ENCODE data around the gene LETM1. TPM values are rescaled to one million over a fixed set of nuclear protein-coding genes. Genes with fewer than 3 reads are reported as not detected.

Gene LETM1
- total and polyA plus RNA-seq, 2 of the 13 experiments (the other 11 are each of a cell fraction or from before 2014, with no cell fraction given): 9.7 to 41.6 TPM

DNA sequence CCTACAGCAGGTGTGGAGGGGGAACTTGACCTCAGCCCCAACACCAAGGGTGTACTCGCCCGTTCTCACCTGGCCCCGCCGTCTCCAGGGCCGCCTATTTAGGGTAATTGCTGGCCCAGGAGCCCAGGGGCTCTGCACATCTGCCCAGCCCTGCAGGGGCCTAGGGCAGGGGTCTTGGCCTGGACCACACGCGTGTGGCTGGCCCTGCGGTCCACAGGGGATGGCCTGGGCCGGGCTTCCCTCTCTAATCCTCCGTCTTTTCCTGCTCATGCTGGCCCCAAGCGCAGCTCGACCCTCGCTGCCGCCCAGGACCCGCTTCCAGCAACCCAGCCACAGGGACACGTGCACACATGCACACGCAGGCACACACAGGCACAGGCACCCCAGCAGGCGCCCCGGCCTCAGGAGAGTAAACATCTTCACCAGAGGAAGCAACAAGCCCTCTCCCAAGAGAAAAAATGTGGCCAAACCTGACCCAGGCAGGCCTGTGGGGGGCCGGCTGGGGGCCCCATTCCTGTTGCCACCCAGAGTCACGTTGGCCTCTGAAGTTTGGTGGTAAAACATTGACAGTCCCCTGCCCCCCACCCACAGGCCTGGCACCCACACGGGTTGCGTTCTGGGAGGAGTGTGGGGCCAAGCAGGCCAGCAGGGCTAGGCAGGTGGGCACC is 87.5 kb downstream of the LETM1 start (continued):
- TF ChIP-seq KMT2A (CRISPR knock-in tag; IDR thresholded peaks at IDR 0.05) (no peak), ZBTB7A (CRISPR knock-in tag; IDR thresholded peaks at IDR 0.05) (peak; percentile 66), ZNF101 (CRISPR knock-in tag; IDR thresholded peaks at IDR 0.05; ENCODE audit: borderline replicate concordance, low read depth) (0 out of 2 replicates have a peak, but pooled peaks have one; percentile 43), ZSCAN22 (CRISPR knock-in tag; IDR thresholded peaks at IDR 0.05) (no peak), FLYWCH1 (CRISPR knock-in tag; IDR thresholded peaks at IDR 0.05) (no peak), ZBTB21 (CRISPR knock-in tag; IDR thresholded peaks at IDR 0.05) (no peak), LCORL (IDR thresholded peaks at IDR 0.05) (no peak), LCORL (CRISPR knock-in tag; IDR thresholded peaks at IDR 0.05) (peak; percentile 47; the same call in 1 of the 2 replicates), CHD2 (IDR thresholded peaks at IDR 0.05; ENCODE audit: low read depth, low read length) (no peak), ZBTB7B (CRISPR knock-in tag; IDR thresholded peaks at IDR 0.05) (peak; percentile 74), RBM39 (IDR thresholded peaks at IDR 0.05; ENCODE audit: low read depth, low read length, poor library complexity, severe bottlenecking) (peak; percentile 17), ZFP36L2 (CRISPR knock-in tag; IDR thresholded peaks at IDR 0.05) (no peak), TBX3 (IDR thresholded peaks at IDR 0.05; ENCODE audit: borderline replicate concordance) (no peak), ZNF790 (CRISPR knock-in tag; IDR thresholded peaks at IDR 0.05; ENCODE audit: borderline replicate concordance) (peak; percentile 67; the same call in 1 of the 2 replicates), ZNF547 (CRISPR knock-in tag; IDR thresholded peaks at IDR 0.05) (no peak)
- TF ChIP-seq, protein P1, sequence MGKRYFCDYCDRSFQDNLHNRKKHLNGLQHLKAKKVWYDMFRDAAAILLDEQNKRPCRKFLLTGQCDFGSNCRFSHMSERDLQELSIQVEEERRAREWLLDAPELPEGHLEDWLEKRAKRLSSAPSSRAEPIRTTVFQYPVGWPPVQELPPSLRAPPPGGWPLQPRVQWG (CRISPR knock-in tag; IDR thresholded peaks at IDR 0.05; ENCODE audit: borderline replicate concordance, low read depth): no peak
- TF ChIP-seq, protein P2, sequence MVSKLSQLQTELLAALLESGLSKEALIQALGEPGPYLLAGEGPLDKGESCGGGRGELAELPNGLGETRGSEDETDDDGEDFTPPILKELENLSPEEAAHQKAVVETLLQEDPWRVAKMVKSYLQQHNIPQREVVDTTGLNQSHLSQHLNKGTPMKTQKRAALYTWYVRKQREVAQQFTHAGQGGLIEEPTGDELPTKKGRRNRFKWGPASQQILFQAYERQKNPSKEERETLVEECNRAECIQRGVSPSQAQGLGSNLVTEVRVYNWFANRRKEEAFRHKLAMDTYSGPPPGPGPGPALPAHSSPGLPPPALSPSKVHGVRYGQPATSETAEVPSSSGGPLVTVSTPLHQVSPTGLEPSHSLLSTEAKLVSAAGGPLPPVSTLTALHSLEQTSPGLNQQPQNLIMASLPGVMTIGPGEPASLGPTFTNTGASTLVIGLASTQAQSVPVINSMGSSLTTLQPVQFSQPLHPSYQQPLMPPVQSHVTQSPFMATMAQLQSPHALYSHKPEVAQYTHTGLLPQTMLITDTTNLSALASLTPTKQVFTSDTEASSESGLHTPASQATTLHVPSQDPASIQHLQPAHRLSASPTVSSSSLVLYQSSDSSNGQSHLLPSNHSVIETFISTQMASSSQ (IDR thresholded peaks at IDR 0.05; ENCODE audit: low read depth): peak; percentile 63; the same call in 1 of the 2 replicates
- TF ChIP-seq, protein P2 (CRISPR knock-in tag; IDR thresholded peaks at IDR 0.05; ENCODE audit: borderline replicate concordance): no peak; the same call in 1 of the 2 replicates
- TF ChIP-seq, protein P3, sequence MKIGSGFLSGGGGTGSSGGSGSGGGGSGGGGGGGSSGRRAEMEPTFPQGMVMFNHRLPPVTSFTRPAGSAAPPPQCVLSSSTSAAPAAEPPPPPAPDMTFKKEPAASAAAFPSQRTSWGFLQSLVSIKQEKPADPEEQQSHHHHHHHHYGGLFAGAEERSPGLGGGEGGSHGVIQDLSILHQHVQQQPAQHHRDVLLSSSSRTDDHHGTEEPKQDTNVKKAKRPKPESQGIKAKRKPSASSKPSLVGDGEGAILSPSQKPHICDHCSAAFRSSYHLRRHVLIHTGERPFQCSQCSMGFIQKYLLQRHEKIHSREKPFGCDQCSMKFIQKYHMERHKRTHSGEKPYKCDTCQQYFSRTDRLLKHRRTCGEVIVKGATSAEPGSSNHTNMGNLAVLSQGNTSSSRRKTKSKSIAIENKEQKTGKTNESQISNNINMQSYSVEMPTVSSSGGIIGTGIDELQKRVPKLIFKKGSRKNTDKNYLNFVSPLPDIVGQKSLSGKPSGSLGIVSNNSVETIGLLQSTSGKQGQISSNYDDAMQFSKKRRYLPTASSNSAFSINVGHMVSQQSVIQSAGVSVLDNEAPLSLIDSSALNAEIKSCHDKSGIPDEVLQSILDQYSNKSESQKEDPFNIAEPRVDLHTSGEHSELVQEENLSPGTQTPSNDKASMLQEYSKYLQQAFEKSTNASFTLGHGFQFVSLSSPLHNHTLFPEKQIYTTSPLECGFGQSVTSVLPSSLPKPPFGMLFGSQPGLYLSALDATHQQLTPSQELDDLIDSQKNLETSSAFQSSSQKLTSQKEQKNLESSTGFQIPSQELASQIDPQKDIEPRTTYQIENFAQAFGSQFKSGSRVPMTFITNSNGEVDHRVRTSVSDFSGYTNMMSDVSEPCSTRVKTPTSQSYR (CRISPR knock-in tag; IDR thresholded peaks at IDR 0.05; ENCODE audit: borderline replicate concordance): peak; percentile 20; the same call in 1 of the 2 replicates
- TF ChIP-seq, protein P4, sequence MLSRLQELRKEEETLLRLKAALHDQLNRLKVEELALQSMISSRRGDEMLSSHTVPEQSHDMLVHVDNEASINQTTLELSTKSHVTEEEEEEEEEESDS (CRISPR knock-in tag; IDR thresholded peaks at IDR 0.05; ENCODE audit: borderline replicate concordance): no peak
- TF ChIP-seq, protein P5, sequence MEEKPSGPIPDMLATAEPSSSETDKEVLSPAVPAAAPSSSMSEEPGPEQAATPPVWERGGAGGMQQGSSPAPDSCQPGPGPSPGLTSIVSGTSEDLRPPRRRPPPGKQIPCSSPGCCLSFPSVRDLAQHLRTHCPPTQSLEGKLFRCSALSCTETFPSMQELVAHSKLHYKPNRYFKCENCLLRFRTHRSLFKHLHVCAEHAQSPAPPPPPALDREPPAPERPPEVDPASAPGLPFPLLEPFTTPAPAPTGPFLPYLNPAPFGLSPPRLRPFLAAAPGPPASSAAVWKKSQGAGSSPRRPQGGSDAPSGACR (CRISPR knock-in tag; IDR thresholded peaks at IDR 0.05): peak; percentile 68
- TF ChIP-seq, protein P6, sequence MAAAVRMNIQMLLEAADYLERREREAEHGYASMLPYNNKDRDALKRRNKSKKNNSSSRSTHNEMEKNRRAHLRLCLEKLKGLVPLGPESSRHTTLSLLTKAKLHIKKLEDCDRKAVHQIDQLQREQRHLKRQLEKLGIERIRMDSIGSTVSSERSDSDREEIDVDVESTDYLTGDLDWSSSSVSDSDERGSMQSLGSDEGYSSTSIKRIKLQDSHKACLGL (CRISPR knock-in tag; IDR thresholded peaks at IDR 0.05): peak; percentile 83; the same call in 1 of the 2 replicates
